Esophagus squamous epithelium (tissue), 4 donors: ENCODE results near the gene IGFBP1.

ENCODE experiments used
- POLR2A ChIP-seq, 4 donors: fragments of 450-650 bp; IDR thresholded peaks; one replicate each; pipeline ENCODE4 v1.6.1; 2017; ENCODE audit warnings: antibody characterized with exemption in 4 of 4, mild to moderate bottlenecking in 4 of 4, moderate library complexity in 3 of 4
- TF ChIP-seq, protein P1 (sequence below), 6 experiments: fragments of 450-650 bp in 4 of 6; fragments of 200-600 bp in 2 of 6; sonication (generic) in 2 of 6; IDR thresholded peaks; one replicate each; pipeline ENCODE4 v1.5.1; 2016 to 2019; ENCODE audit warnings: antibody characterized with exemption in 6 of 6, mild to moderate bottlenecking in 4 of 6, moderate library complexity in 4 of 6

GRCh38 chr7:45893996-45894664 is 5.8 kb downstream of the IGFBP1 start:
- TF ChIP-seq, protein P1, sequence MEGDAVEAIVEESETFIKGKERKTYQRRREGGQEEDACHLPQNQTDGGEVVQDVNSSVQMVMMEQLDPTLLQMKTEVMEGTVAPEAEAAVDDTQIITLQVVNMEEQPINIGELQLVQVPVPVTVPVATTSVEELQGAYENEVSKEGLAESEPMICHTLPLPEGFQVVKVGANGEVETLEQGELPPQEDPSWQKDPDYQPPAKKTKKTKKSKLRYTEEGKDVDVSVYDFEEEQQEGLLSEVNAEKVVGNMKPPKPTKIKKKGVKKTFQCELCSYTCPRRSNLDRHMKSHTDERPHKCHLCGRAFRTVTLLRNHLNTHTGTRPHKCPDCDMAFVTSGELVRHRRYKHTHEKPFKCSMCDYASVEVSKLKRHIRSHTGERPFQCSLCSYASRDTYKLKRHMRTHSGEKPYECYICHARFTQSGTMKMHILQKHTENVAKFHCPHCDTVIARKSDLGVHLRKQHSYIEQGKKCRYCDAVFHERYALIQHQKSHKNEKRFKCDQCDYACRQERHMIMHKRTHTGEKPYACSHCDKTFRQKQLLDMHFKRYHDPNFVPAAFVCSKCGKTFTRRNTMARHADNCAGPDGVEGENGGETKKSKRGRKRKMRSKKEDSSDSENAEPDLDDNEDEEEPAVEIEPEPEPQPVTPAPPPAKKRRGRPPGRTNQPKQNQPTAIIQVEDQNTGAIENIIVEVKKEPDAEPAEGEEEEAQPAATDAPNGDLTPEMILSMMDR (IDR thresholded peaks at IDR 0.05) = no peak
- no peak for TF ChIP-seq POLR2A (IDR thresholded peaks at IDR 0.05)
